22Rv1 (cell line): ENCODE measurements around the gene NPAS2.

ENCODE experiments used
- ZFX ChIP-seq: fragments of 450-650 bp; IDR thresholded peaks from 2 replicates; pipeline ENCODE4 v1.6.1; 2017; ENCODE audit warnings: antibody characterized with exemption, borderline replicate concordance
- TF ChIP-seq, protein P1 (sequence below): fragments of 450-650 bp; IDR thresholded peaks from 2 replicates; pipeline ENCODE4 v1.5.1; 2017; ENCODE audit warnings: mild to moderate bottlenecking

DNA sequence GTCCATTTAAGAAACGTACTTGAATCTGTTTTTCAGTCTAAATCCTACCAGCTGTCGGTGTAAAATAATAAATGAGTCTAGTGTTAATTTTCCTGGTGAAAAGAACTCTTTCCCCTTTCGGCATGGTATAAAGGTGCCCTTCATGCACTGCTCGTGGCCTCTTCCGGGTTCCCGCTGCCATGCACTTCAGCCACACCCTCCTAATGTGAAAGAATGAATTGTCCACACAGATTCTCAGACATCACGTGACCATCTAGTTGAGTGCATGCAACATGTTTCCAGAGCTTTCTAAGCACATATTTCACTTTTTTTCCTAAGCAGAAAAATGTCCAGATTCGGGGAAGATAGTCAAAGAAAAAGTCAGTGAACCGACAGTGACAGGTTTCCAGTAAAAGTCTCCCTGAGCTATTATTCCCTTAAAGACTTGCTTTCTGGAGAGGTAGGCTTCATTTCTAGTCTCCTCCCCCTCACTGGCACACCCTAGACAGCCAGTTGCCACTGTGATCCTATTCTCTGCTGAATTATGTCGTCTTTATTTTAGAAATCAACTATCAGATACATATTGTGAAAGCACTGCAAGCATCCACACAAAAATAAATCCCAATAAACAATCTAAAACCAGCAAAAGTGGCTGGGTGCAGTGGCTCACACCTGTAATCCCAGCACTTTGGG lies 116.3 kb downstream of the NPAS2 start:
- TF ChIP-seq, protein P1, sequence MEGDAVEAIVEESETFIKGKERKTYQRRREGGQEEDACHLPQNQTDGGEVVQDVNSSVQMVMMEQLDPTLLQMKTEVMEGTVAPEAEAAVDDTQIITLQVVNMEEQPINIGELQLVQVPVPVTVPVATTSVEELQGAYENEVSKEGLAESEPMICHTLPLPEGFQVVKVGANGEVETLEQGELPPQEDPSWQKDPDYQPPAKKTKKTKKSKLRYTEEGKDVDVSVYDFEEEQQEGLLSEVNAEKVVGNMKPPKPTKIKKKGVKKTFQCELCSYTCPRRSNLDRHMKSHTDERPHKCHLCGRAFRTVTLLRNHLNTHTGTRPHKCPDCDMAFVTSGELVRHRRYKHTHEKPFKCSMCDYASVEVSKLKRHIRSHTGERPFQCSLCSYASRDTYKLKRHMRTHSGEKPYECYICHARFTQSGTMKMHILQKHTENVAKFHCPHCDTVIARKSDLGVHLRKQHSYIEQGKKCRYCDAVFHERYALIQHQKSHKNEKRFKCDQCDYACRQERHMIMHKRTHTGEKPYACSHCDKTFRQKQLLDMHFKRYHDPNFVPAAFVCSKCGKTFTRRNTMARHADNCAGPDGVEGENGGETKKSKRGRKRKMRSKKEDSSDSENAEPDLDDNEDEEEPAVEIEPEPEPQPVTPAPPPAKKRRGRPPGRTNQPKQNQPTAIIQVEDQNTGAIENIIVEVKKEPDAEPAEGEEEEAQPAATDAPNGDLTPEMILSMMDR = no peak
- TF ChIP-seq ZFX = no peak
